GM23338 (cell line): ENCODE data around the gene WDR26. TPM values are rescaled to one million over a fixed set of nuclear protein-coding genes. Genes with fewer than 3 reads are reported as not detected.

Experiments used
- ETS1 ChIP-seq: IDR thresholded peaks from 2 replicates; pipeline ENCODE4 v1.6.1; 2016; ENCODE audit warnings: antibody characterized with exemption
- EZH2phosphoT487 ChIP-seq: fragments of 200-600 bp; sonication (generic); IDR thresholded peaks from one replicate; pipeline ENCODE4 v1.8.1; 2018; ENCODE audit warnings: antibody characterized with exemption; ENCODE audit not compliant: unreplicated experiment
- POLR2AphosphoS5 ChIP-seq: IDR thresholded peaks from 2 replicates; pipeline ENCODE4 v1.6.1; 2016; ENCODE audit warnings: antibody characterized with exemption, low read depth
- ZNF114 ChIP-seq: fragments of 250-450 bp; sonication (Bioruptor Pico); IDR thresholded peaks from 2 replicates; pipeline ENCODE4 v1.5.0; 2020; ENCODE audit warnings: mild to moderate bottlenecking, moderate library complexity
- microRNA-seq: library from miRNA; unstranded; fragments of <30 nt; microRNA quantifications from one replicate; pipeline ENCODE4, GENCODE V29; 2017
- polyA plus RNA-seq: library from polyadenylated mRNA; unstranded; fragments of >200 nt; fragmentation: Nextera tagmentation; extraction: Ambion mirVana; gene quantifications from 2 replicates; pipeline ENCODE4 v1.2.1, GENCODE V29; 2016
- small RNA-seq: library from RNA; depleted of rRNA; stranded (forward); fragments of <200 nt; gene quantifications from one replicate; pipeline ENCODE3, GENCODE V24; 2014; ENCODE audit warnings: low replicate concordance
- total RNA-seq: library from RNA; depleted of rRNA; stranded (reverse); fragments of >200 nt; shearing (Covaris generic); gene quantifications from 2 replicates; pipeline ENCODE4 v1.2.3, GENCODE V29; 2014; rRNA removed

WDR26 gene
- total and polyA plus RNA-seq, 2 experiments from 2014 or later = 16.9 to 74.6 TPM

GRCh38 chr1:224338150-224338838 is 96.3 kb downstream of the WDR26 start (continued):
- TF ChIP-seq POLR2AphosphoS5 (no peak), ZNF114 (CRISPR knock-in tag) (no peak), EZH2phosphoT487 (no peak), ETS1 (no peak)

Small RNAs within 50 kb of the gene (microRNA-seq; reads per million reads assigned to microRNA genes)
- not detected for gene MIR4742

Small RNAs within 50 kb of the gene (small RNA-seq; reads per million reads assigned to genes)
- not detected for gene MIR4742

Other genes starting within 250 kb of the WDR26 start
- gene NVL, start 104.6 kb downstream of the WDR26 start, total RNA-seq = 35.3 and 44.4 TPM in 2 replicates
- 62.2 and 71.7 TPM in 2 replicates for gene NVL, start 104.6 kb downstream of the WDR26 start, polyA plus RNA-seq
- gene CNIH4, start 77.9 kb downstream of the WDR26 start, total RNA-seq = 47.4 and 53.5 TPM in 2 replicates
- gene CNIH4, start 77.9 kb downstream of the WDR26 start, polyA plus RNA-seq = 191 and 194 TPM in 2 replicates
- gene CNIH3, start 181.5 kb upstream of the WDR26 start, total RNA-seq = 5.1 and 5.9 TPM in 2 replicates
- gene CNIH3, start 181.5 kb upstream of the WDR26 start, polyA plus RNA-seq = 3.0 and 3.6 TPM in 2 replicates